Naive thymus-derived CD4-positive, alpha-beta T cell (primary cell): ENCODE measurements around the gene PID1. TPM values are rescaled to one million over a fixed set of nuclear protein-coding genes. Genes with fewer than 3 reads are reported as not detected.

ENCODE experiments used
- ATAC-seq: fragments of 150-1000 bp; cut with Tn5 transposase; 2 replicates; pipeline ENCODE4 v1.10.0; 2021; ENCODE audit warnings: mild to moderate bottlenecking, moderate library complexity
- CTCF ChIA-PET: fragments of 350-600 bp; sonication (Branson Sonifier 250); formaldehyde crosslinking; loops from one replicate; lab custom pipeline; 2021; ENCODE audit warnings: antibody characterized with exemption; lab: Charles Lee
- POLR2A ChIA-PET: fragments of 350-600 bp; sonication (Branson Sonifier 250); formaldehyde crosslinking; loops from one replicate; lab custom pipeline; 2021; ENCODE audit warnings: antibody characterized with exemption, inconsistent platforms; lab: Charles Lee
- DNase-seq, 9 donors: peaks; one replicate each; pipeline versions ENCODE4 v3.0.0 to v3.0.0-alpha.2; 2020 to 2022; ENCODE audit warnings: mixed read lengths in 1 of 9
- H3K27ac ChIP-seq: one replicate; pipeline ENCODE4 v1.7.0; 2013; ENCODE audit warnings: mild to moderate bottlenecking, low read depth, low read length, moderate library complexity
- H3K27me3 ChIP-seq, 2 donors: one replicate each; pipeline ENCODE4 v1.7.0; 2013; ENCODE audit warnings: low read length in 2 of 2, mild to moderate bottlenecking in 2 of 2, moderate library complexity in 2 of 2; ENCODE audit not compliant: control insufficient read depth in 2 of 2, insufficient read depth in 2 of 2
- H3K36me3 ChIP-seq, 3 experiments: 1 replicate in 2 of 3; 2 replicates in 1 of 3; pipeline ENCODE4 v1.7.0; 2013; ENCODE audit warnings: low read length in 3 of 3, mild to moderate bottlenecking in 3 of 3, moderate library complexity in 1 of 3; ENCODE audit not compliant: insufficient read depth in 3 of 3, control insufficient read depth in 2 of 3
- H3K4me1 ChIP-seq, 2 donors: one replicate each; pipeline ENCODE4 v1.7.0; 2013; ENCODE audit warnings: low read length in 2 of 2, mild to moderate bottlenecking in 2 of 2, moderate library complexity in 1 of 2; ENCODE audit not compliant: control insufficient read depth in 2 of 2, insufficient read depth in 2 of 2
- H3K4me3 ChIP-seq: 2 replicates; pipeline ENCODE4 v1.7.0; 2013; ENCODE audit warnings: mild to moderate bottlenecking, low read length
- H3K9me3 ChIP-seq, 3 experiments: 1 replicate in 2 of 3; 2 replicates in 1 of 3; pipeline ENCODE4 v1.7.0; 2013; ENCODE audit warnings: low read length in 3 of 3; ENCODE audit not compliant: control insufficient read depth in 2 of 3
- H3K27ac Mint-ChIP-seq, 9 donors: one replicate each; pipeline ENCODE4 v1.8.0; 2020 to 2022; ENCODE audit warnings: mixed read lengths in 9 of 9, mild to moderate bottlenecking in 8 of 9, moderate library complexity in 5 of 9, inconsistent platforms in 2 of 9
- H3K27me3 Mint-ChIP-seq, 5 donors: one replicate each; pipeline ENCODE4 v1.8.0; 2021 to 2022; ENCODE audit warnings: mixed read lengths in 5 of 5, mild to moderate bottlenecking in 1 of 5
- H3K36me3 Mint-ChIP-seq, 5 donors: one replicate each; pipeline ENCODE4 v1.8.0; 2020 to 2022; ENCODE audit warnings: mixed read lengths in 5 of 5, mild to moderate bottlenecking in 3 of 5, inconsistent platforms in 1 of 5
- H3K4me1 Mint-ChIP-seq, 7 donors: one replicate each; pipeline ENCODE4 v1.8.0; 2020 to 2022; ENCODE audit warnings: mixed read lengths in 7 of 7, mild to moderate bottlenecking in 3 of 7, inconsistent platforms in 1 of 7
- H3K4me3 Mint-ChIP-seq, 10 donors: one replicate each; pipeline ENCODE4 v1.8.0; 2020 to 2022; ENCODE audit warnings: mild to moderate bottlenecking in 10 of 10, mixed read lengths in 10 of 10, moderate library complexity in 6 of 10, inconsistent platforms in 2 of 10
- H3K9me3 Mint-ChIP-seq, 11 donors: one replicate each; pipeline ENCODE4 v1.8.0; 2020 to 2022; ENCODE audit warnings: mixed read lengths in 11 of 11, mild to moderate bottlenecking in 4 of 11, inconsistent platforms in 1 of 11, moderate library complexity in 1 of 11
- intact Hi-C, 2 donors: fragments of 100-400 bp; cut with micrococcal nuclease; formaldehyde crosslinking; loops; one replicate each; pipeline ENCODE4 v1.15.1; 2023
- polyA plus RNA-seq, 2 donors: library from polyadenylated mRNA; unstranded; fragments of 300-500 nt; fragmentation: Illumina TruSeq; gene quantifications; one replicate each; pipeline ENCODE4 v1.2.3, GENCODE V29; 2021
- total RNA-seq, 6 experiments: library from RNA in 5 of 6; stranded (reverse) in 5 of 6; gene quantifications; 1 replicate in 5 of 6; 2 replicates in 1 of 6; pipeline ENCODE4 v1.2.3 and lab custom pipeline; 2021 to 2026

PID1 gene
- total and polyA plus RNA-seq, 7 experiments from 2014 or later, result 0.07 to 5.3 (median 1.1) TPM; not detected in 2

GRCh38 chr2:229212241-229212640 lies 58.8 kb downstream of the PID1 start:
- POLR2A ChIA-PET, result no interaction called here
- Mint-ChIP-seq H3K27me3 (no peaks in the 10 kb centered on the region), H3K36me3 (no peaks in the 10 kb centered on the region), H3K4me1 (peaks cover 0 to 1% (median 0%) of the 10 kb centered on the region in 7 donors), H3K9me3 (peaks cover 0 to 9% (median 4%) of the 10 kb centered on the region in 11 donors), H3K4me3 (no peak overlapping the region), H3K27ac (no peak overlapping the region)
- no peak for ATAC-seq
- no peaks in the 10 kb centered on the region for H3K27me3 ChIP-seq
- no peaks in the 10 kb centered on the region for H3K9me3 ChIP-seq
- H3K4me3 ChIP-seq, result no peak overlapping the region
- no peaks in the 10 kb centered on the region for H3K4me1 ChIP-seq
- no peak for DNase-seq
- intact Hi-C loops, result no loop called here
- no peaks in the 10 kb centered on the region for H3K36me3 ChIP-seq
- CTCF ChIA-PET, result no interaction called here
- H3K27ac ChIP-seq, result no peak overlapping the region

DNA sequence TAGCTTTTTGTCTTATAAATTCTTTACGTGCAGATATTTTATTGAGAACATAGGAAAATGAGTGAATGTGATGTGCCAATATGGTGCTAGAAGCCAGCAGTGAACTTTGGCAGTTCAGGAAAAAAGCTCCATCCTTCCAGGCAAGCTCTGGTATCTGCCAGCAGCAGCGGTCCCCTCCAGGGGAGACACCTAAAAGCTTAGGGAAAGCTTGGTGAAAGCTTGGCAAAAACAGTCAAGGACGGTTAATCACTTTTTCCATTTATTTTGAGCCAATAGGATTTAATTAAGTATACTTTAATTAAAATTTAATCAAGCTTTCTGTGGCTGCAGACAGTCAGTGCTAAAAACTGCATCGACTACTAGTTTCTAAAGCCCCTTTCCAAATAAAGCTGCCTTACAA lies 60.4 kb downstream of the PID1 start:
- intact Hi-C loops, result no loop called here
- no peaks in the 10 kb centered on the region for H3K27me3 Mint-ChIP-seq
- H3K4me1 Mint-ChIP-seq, result peaks cover 0 to 1% (median 0%) of the 10 kb centered on the region in 7 donors
- no peaks in the 10 kb centered on the region for H3K36me3 Mint-ChIP-seq
- no peaks in the 10 kb centered on the region for H3K27me3 ChIP-seq
- no peak overlapping the region for H3K27ac Mint-ChIP-seq
- DNase-seq (no peak), ATAC-seq (no peak)
- no peaks in the 10 kb centered on the region for H3K4me1 ChIP-seq
- ChIA-PET POLR2A (no interaction called here), CTCF (no interaction called here)
- H3K4me3 Mint-ChIP-seq, result no peak overlapping the region
- H3K9me3 ChIP-seq, result no peaks in the 10 kb centered on the region
- no peak overlapping the region for H3K4me3 ChIP-seq
- H3K9me3 Mint-ChIP-seq, result peaks cover 0 to 9% (median 4%) of the 10 kb centered on the region in 11 donors
- H3K27ac ChIP-seq, result no peak overlapping the region
- no peaks in the 10 kb centered on the region for H3K36me3 ChIP-seq

- no peak for DNase-seq
- H3K4me3 Mint-ChIP-seq, result no peak overlapping the region
- Histone ChIP-seq H3K27me3 (no peaks in the 10 kb centered on the region), H3K27ac (no peak overlapping the region), H3K4me1 (no peaks in the 10 kb centered on the region), H3K36me3 (no peaks in the 10 kb centered on the region), H3K9me3 (no peaks in the 10 kb centered on the region), H3K4me3 (no peak overlapping the region)
- intact Hi-C loops, result no loop called here
- no peaks in the 10 kb centered on the region for H3K4me1 Mint-ChIP-seq
- H3K9me3 Mint-ChIP-seq, result peaks cover 0 to 13% (median 4%) of the 10 kb centered on the region in 11 donors
- no peak overlapping the region for H3K27ac Mint-ChIP-seq
- H3K36me3 Mint-ChIP-seq, result no peaks in the 10 kb centered on the region
- ChIA-PET POLR2A (no interaction called here), CTCF (no interaction called here)
- peaks cover 0 to 4% (median 0%) of the 10 kb centered on the region in 5 donors for H3K27me3 Mint-ChIP-seq
- no peak for ATAC-seq
Measured at GRCh38 chr2:229206548-229206947, 64.5 kb downstream of the PID1 start.

DNA sequence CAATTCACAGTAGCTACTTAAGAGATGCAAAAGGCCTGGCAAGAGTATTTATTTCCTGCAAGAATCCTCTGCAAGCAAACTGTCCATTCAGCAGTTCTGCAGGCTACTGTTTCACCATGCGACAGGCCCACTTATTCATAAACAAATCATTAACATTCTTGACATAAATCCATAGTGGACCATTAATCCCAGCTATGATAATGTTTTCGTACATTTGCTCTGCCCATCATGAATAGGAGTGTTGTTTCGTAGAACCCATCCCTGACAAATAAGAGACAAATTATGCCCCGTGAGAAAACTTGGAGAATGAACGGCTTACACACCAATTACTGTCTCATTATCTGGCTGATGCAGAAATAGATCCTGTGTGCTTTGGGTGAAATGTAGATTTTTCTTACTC lies 65.4 kb downstream of the PID1 start:
- ChIA-PET CTCF (no interaction called here), POLR2A (no interaction called here)
- no peak overlapping the region for H3K27ac Mint-ChIP-seq
- no peaks in the 10 kb centered on the region for H3K4me1 Mint-ChIP-seq
- peaks cover 0 to 4% (median 0%) of the 10 kb centered on the region in 5 donors for H3K27me3 Mint-ChIP-seq
- no peak for ATAC-seq
- peaks cover 0 to 13% (median 4%) of the 10 kb centered on the region in 11 donors for H3K9me3 Mint-ChIP-seq
- H3K36me3 Mint-ChIP-seq, result no peaks in the 10 kb centered on the region
- Histone ChIP-seq H3K9me3 (no peaks in the 10 kb centered on the region), H3K27ac (no peak overlapping the region), H3K4me3 (no peak overlapping the region), H3K36me3 (no peaks in the 10 kb centered on the region), H3K4me1 (no peaks in the 10 kb centered on the region), H3K27me3 (no peaks in the 10 kb centered on the region)
- DNase-seq, result no peak
- intact Hi-C loops, result no loop called here
- no peak overlapping the region for H3K4me3 Mint-ChIP-seq

- CTCF ChIA-PET, result no interaction called here
- POLR2A ChIA-PET, result no interaction called here
- Mint-ChIP-seq H3K27me3 (peaks cover 0 to 4% (median 0%) of the 10 kb centered on the region in 5 donors), H3K27ac (no peak overlapping the region), H3K9me3 (peaks cover 0 to 16% (median 2%) of the 10 kb centered on the region in 11 donors), H3K4me3 (no peak overlapping the region), H3K36me3 (no peaks in the 10 kb centered on the region), H3K4me1 (no peaks in the 10 kb centered on the region)
- intact Hi-C loops, result no loop called here
- no peak overlapping the region for H3K27ac ChIP-seq
- no peak for DNase-seq
- H3K27me3 ChIP-seq, result no peaks in the 10 kb centered on the region
- no peaks in the 10 kb centered on the region for H3K4me1 ChIP-seq
- H3K9me3 ChIP-seq, result no peaks in the 10 kb centered on the region
- no peaks in the 10 kb centered on the region for H3K36me3 ChIP-seq
- no peak overlapping the region for H3K4me3 ChIP-seq
- ATAC-seq, result no peak
Measured at GRCh38 chr2:229202646-229203045, 68.4 kb downstream of the PID1 start.

- Histone ChIP-seq H3K27me3 (no peaks in the 10 kb centered on the region), H3K9me3 (no peaks in the 10 kb centered on the region), H3K27ac (no peak overlapping the region), H3K4me3 (no peak overlapping the region), H3K36me3 (no peaks in the 10 kb centered on the region), H3K4me1 (no peaks in the 10 kb centered on the region)
- intact Hi-C loops, result no loop called here
- ChIA-PET POLR2A (no interaction called here), CTCF (no interaction called here)
- peaks cover 0 to 13% (median 2%) of the 10 kb centered on the region in 11 donors for H3K9me3 Mint-ChIP-seq
- no peak overlapping the region for H3K4me3 Mint-ChIP-seq
- H3K27ac Mint-ChIP-seq, result no peak overlapping the region
- no peaks in the 10 kb centered on the region for H3K4me1 Mint-ChIP-seq
- DNase-seq (no peak), ATAC-seq (no peak)
- H3K36me3 Mint-ChIP-seq, result no peaks in the 10 kb centered on the region
- peaks cover 0 to 4% (median 0%) of the 10 kb centered on the region in 5 donors for H3K27me3 Mint-ChIP-seq
Measured at GRCh38 chr2:229201521-229201920, 69.6 kb downstream of the PID1 start.

GRCh38 chr2:229199267-229199666 lies 71.8 kb downstream of the PID1 start:
- Histone ChIP-seq H3K4me1 (no peaks in the 10 kb centered on the region), H3K4me3 (no peak overlapping the region), H3K9me3 (no peaks in the 10 kb centered on the region), H3K36me3 (no peaks in the 10 kb centered on the region), H3K27ac (no peak overlapping the region), H3K27me3 (no peaks in the 10 kb centered on the region)
- ChIA-PET CTCF (no interaction called here), POLR2A (no interaction called here)
- ATAC-seq (no peak), DNase-seq (no peak)
- Mint-ChIP-seq H3K4me1 (no peaks in the 10 kb centered on the region), H3K27me3 (peaks cover 0 to 4% (median 0%) of the 10 kb centered on the region in 5 donors), H3K4me3 (no peak overlapping the region), H3K9me3 (peaks cover 0 to 10% (median 2%) of the 10 kb centered on the region in 11 donors), H3K36me3 (no peaks in the 10 kb centered on the region), H3K27ac (no peak overlapping the region)
- intact Hi-C loops, result no loop called here
